GDM1 (cell line): Measurements from ENCODE around the gene SLC5A11.
"Not testable (repeated sequence)": the region's sequence is repeated elsewhere in the genome, so short reads cannot be mapped to it uniquely, and the experiment has no call there.

Experiments used
- DNase-seq: peaks from one replicate; lab custom pipeline; 2025; lab: John Stamatoyannopoulos, UW

SLC5A11 gene

GRCh38 chr16:24836836-24837235, 8.9 kb upstream of the SLC5A11 start:
- no peak for DNase-seq

GRCh38 chr16:24837969-24838368, 7.8 kb upstream of the SLC5A11 start:
- DNase-seq, result no peak

GRCh38 chr16:24838554-24839266, 7.1 kb upstream of the SLC5A11 start:
- DNase-seq, result peak; percentile 6

- no peak for DNase-seq
Measured at GRCh38 chr16:24839347-24839972, 6.3 kb upstream of the SLC5A11 start.

GRCh38 chr16:24841291-24841690, 4.5 kb upstream of the SLC5A11 start:
- no peak for DNase-seq

- DNase-seq, result no peak
Measured at GRCh38 chr16:24844101-24845030, 1.4 kb upstream of the SLC5A11 start.

GRCh38 chr16:24845031-24845365, 765 bp upstream of the SLC5A11 start:
- DNase-seq, result not testable (repeated sequence)

GRCh38 chr16:24846548-24847357, 990 bp downstream of the SLC5A11 start:
- DNase-seq, result no peak

GRCh38 chr16:24847358-24847664, 1.5 kb downstream of the SLC5A11 start:
- DNase-seq, result no peak

- DNase-seq, result no peak
Measured at GRCh38 chr16:24848065-24848464, 2.3 kb downstream of the SLC5A11 start.

- DNase-seq, result no peak
Measured at GRCh38 chr16:24849641-24850040, 3.9 kb downstream of the SLC5A11 start.

GRCh38 chr16:24850289-24850938, 4.7 kb downstream of the SLC5A11 start:
- DNase-seq, result no peak

GRCh38 chr16:24851700-24852099, 5.9 kb downstream of the SLC5A11 start:
- no peak for DNase-seq

GRCh38 chr16:24852281-24852721, 6.5 kb downstream of the SLC5A11 start:
- no peak for DNase-seq

- no peak for DNase-seq
Measured at GRCh38 chr16:24853169-24853824, 7.5 kb downstream of the SLC5A11 start.

- DNase-seq, result no peak
Measured at GRCh38 chr16:24853830-24854229, 8.1 kb downstream of the SLC5A11 start.

- no peak for DNase-seq
Measured at GRCh38 chr16:24854607-24855171, 8.9 kb downstream of the SLC5A11 start.

- DNase-seq, result no peak
Measured at GRCh38 chr16:24855678-24856077, 9.9 kb downstream of the SLC5A11 start.

- not testable (repeated sequence) for DNase-seq
Measured at GRCh38 chr16:24856871-24857270, 11.1 kb downstream of the SLC5A11 start.

GRCh38 chr16:24858219-24859041, 12.7 kb downstream of the SLC5A11 start:
- peak; percentile 21 for DNase-seq
